ENCODE measurements around the gene HTT. TPM values are rescaled to one million over a fixed set of nuclear protein-coding genes. Genes with fewer than 3 reads are reported as not detected.

HTT gene
- total RNA-seq, 1 donor from 2014 or later, result 49.8 TPM

DNA sequence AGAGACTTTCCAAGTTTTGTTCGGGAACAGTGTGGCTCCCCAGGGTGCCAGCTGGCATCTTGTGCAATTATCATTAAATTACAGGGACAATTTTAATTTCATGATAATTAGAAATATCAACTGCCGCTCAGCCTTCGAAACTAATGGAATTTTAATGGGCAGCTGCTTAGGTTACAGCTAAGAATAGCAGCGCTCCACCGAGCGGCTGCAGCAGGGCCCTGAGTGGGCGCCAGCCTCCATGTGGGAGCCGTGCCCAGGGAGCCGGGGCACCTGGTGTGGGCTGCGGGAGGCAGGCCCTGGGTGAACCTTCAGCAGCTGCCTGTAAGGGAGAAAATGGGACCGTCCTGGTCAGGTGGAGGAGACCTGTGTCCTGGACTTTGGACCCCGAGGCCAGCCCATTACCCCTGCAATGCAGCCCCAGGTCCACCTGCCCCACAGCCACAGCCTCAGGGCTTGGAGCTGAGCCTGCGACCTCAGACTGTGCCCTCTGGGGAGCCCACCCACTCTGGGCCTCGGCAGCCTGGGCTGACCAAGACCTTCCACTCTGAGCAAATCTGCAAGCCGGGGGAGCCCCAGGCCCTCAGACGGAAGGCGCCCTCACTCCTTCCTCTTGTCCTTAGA, 195.6 kb downstream of the HTT start:
- intact Hi-C loops (cut with DNase I), result no loop called here
- TF ChIP-seq, protein P1, sequence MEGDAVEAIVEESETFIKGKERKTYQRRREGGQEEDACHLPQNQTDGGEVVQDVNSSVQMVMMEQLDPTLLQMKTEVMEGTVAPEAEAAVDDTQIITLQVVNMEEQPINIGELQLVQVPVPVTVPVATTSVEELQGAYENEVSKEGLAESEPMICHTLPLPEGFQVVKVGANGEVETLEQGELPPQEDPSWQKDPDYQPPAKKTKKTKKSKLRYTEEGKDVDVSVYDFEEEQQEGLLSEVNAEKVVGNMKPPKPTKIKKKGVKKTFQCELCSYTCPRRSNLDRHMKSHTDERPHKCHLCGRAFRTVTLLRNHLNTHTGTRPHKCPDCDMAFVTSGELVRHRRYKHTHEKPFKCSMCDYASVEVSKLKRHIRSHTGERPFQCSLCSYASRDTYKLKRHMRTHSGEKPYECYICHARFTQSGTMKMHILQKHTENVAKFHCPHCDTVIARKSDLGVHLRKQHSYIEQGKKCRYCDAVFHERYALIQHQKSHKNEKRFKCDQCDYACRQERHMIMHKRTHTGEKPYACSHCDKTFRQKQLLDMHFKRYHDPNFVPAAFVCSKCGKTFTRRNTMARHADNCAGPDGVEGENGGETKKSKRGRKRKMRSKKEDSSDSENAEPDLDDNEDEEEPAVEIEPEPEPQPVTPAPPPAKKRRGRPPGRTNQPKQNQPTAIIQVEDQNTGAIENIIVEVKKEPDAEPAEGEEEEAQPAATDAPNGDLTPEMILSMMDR (IDR thresholded peaks at IDR 0.05), result no peak
- no peak for TF ChIP-seq POLR2A (IDR thresholded peaks at IDR 0.05)
- no peak for TF ChIP-seq POLR2AphosphoS5 (IDR thresholded peaks at IDR 0.05; ENCODE audit: insufficient read depth in 1 of 2, low read depth in 1 of 2)

DNA sequence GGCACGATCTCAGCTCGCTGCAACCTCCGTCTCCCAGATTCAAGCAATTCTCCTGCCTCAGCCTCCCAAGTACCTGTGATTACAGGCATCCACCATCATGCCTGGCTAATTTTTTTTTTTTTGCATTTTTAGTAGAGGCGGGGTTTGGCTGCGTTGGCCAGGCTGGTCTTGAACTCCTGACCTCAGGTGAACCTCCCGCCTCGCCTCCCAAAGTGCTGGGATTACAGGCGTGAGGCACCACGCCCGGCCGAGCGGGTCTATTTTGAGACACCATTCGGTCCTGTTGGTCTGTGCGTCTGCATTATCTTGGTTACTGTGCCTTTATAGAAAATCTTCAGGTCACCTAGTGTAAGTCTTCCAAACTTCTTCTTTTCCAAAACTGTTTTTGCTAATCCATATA, 196.7 kb downstream of the HTT start:
- no peak overlapping the region for H3K27ac ChIP-seq
- H3K36me3 ChIP-seq, result no peaks in the 10 kb centered on the region
- no peak for DNase-seq (ENCODE audit: extremely low spot score in 2 of 2)
- H3K27me3 ChIP-seq, result no peaks in the 10 kb centered on the region
- TF ChIP-seq POLR2A (IDR thresholded peaks at IDR 0.05), result no peak
- TF ChIP-seq, protein P1 (IDR thresholded peaks at IDR 0.05), result no peak
- TF ChIP-seq POLR2AphosphoS5 (IDR thresholded peaks at IDR 0.05; ENCODE audit: insufficient read depth in 1 of 2, low read depth in 1 of 2), result no peak
- no peaks in the 10 kb centered on the region for H3K9me3 ChIP-seq
- H3K4me3 ChIP-seq, result no peak overlapping the region
- H3K4me1 ChIP-seq, result no peaks in the 10 kb centered on the region
- intact Hi-C loops (cut with DNase I), result no loop called here

More for the DNA sequence above, 195.6 kb downstream of the HTT start:
- Histone ChIP-seq H3K27ac (no peak overlapping the region), H3K4me3 (no peak overlapping the region), H3K27me3 (no peaks in the 10 kb centered on the region), H3K4me1 (no peaks in the 10 kb centered on the region), H3K36me3 (no peaks in the 10 kb centered on the region), H3K9me3 (no peaks in the 10 kb centered on the region)
- DNase-seq (ENCODE audit: extremely low spot score in 2 of 2), result peak in 1 of 2 donors; percentile 62

DNA sequence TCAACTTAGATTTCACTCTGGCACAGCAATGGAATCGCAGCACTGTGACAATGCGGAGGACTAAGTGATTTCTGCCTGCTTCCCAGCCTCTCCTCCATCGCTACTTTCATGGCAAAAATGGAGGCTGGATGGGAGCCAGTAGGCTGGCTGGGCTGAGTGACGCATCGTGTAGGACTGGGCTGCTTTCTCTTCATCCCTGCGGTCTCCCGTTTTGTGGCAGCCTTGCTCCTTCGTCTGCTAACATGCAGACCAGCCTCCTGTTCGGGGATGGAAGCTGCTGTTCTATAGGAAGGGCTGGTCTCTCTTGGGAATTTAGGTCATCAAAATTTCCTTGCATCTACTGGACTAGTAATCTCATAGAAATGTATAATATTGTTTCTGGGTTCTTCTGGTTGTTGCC, 202.5 kb downstream of the HTT start:
- TF ChIP-seq, protein P1 (IDR thresholded peaks at IDR 0.05), result no peak
- TF ChIP-seq POLR2A (IDR thresholded peaks at IDR 0.05), result no peak
- no peaks in the 10 kb centered on the region for H3K27me3 ChIP-seq
- no peaks in the 10 kb centered on the region for H3K36me3 ChIP-seq
- H3K27ac ChIP-seq, result no peak overlapping the region
- DNase-seq (ENCODE audit: extremely low spot score in 2 of 2), result peak in 1 of 2 donors; percentile 22
- no peaks in the 10 kb centered on the region for H3K9me3 ChIP-seq
- intact Hi-C loops (cut with DNase I), result no loop called here
- no peaks in the 10 kb centered on the region for H3K4me1 ChIP-seq
- H3K4me3 ChIP-seq, result no peak overlapping the region

DNA sequence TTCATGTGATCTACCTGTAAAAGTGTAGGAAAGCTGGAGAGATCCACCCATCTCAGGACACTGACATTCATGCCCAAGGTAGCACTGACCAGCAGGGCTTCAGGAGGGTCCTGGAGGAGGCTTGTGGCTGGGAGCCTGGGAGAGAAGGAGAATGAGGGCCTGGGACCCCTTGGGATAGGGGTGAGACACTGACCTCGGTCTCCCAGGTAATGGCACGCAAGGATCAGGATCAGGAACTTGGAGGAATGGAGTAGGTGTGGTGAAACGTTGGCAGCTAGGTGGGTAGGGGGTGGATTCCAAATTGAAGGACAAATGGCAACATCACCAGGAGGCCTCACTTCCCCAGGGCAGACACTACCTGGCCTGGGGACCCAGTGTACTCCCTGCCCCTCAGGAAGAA, 206.0 kb downstream of the HTT start:
- Histone ChIP-seq H3K36me3 (no peaks in the 10 kb centered on the region), H3K9me3 (no peaks in the 10 kb centered on the region), H3K4me1 (peaks cover under 1% of the 10 kb centered on the region), H3K27ac (no peak overlapping the region), H3K4me3 (no peak overlapping the region), H3K27me3 (no peaks in the 10 kb centered on the region)
- DNase-seq (ENCODE audit: extremely low spot score in 2 of 2), result peak in 1 of 2 donors; percentile 80
- TF ChIP-seq POLR2AphosphoS5 (IDR thresholded peaks at IDR 0.05; ENCODE audit: insufficient read depth in 1 of 2, low read depth in 1 of 2) (no peak), POLR2A (IDR thresholded peaks at IDR 0.05) (no peak)
- TF ChIP-seq, protein P1 (IDR thresholded peaks at IDR 0.05), result no peak
- intact Hi-C loops (cut with DNase I), result no loop called here

DNA sequence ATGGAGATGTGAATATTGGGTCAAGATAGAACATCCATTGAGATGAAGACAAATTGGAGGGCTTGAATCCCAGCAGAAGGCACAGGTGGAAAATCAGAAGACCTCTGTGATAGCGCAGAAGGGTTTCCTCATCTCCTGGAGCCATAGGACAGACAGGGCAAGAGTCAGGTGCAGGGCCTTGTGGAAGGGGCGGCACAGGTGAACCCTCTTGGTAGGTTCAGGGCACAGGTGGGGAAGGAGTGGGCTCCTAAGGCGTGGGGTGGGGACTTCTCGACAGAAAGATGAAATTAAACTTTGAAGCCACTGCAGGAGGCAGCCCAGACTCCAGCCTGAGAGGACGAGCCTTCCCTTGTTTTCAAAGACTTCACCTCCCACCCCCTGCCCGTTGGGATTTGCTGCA, 209.0 kb downstream of the HTT start:
- intact Hi-C loops (cut with DNase I), result no loop called here
- Histone ChIP-seq H3K9me3 (no peaks in the 10 kb centered on the region), H3K27ac (no peak overlapping the region), H3K27me3 (no peaks in the 10 kb centered on the region), H3K4me3 (no peak overlapping the region), H3K4me1 (peaks cover 26% of the 10 kb centered on the region), H3K36me3 (no peaks in the 10 kb centered on the region)
- TF ChIP-seq, protein P1 (IDR thresholded peaks at IDR 0.05), result no peak
- no peak for TF ChIP-seq POLR2AphosphoS5 (IDR thresholded peaks at IDR 0.05; ENCODE audit: insufficient read depth in 1 of 2, low read depth in 1 of 2)
- no peak for TF ChIP-seq POLR2A (IDR thresholded peaks at IDR 0.05)
- DNase-seq (ENCODE audit: extremely low spot score in 2 of 2), result peak; percentile 32 to 88
